Muscle of leg (tissue), 11 donors: ENCODE data around the gene AAK1. TPM values are rescaled to one million over a fixed set of nuclear protein-coding genes. Genes with fewer than 3 reads are reported as not detected.
"Not testable (repeated sequence)": the region's sequence is repeated elsewhere in the genome, so short reads cannot be mapped to it uniquely, and the experiment has no call there.

Experiments
- DNase-seq: peaks from one replicate; pipeline ENCODE4 v3.0.0; 2013
- H3K27ac ChIP-seq: one replicate; pipeline ENCODE4 v1.5.1; 2013; ENCODE audit warnings: mild to moderate bottlenecking, low read length, control low read depth
- H3K27me3 ChIP-seq: one replicate; pipeline ENCODE4 v1.6.1; 2013; ENCODE audit warnings: low read length; ENCODE audit not compliant: control insufficient read depth, insufficient read depth
- H3K36me3 ChIP-seq: one replicate; pipeline ENCODE4 v1.6.1; 2013; ENCODE audit warnings: low read length; ENCODE audit not compliant: control insufficient read depth, insufficient read depth
- H3K4me1 ChIP-seq: one replicate; pipeline ENCODE4 v1.6.1; 2013; ENCODE audit warnings: low read length; ENCODE audit not compliant: control insufficient read depth, insufficient read depth
- H3K4me3 ChIP-seq: one replicate; pipeline ENCODE4 v1.5.1; 2013; ENCODE audit warnings: low read length, control low read depth
- H3K9me3 ChIP-seq: replicated peaks from 2 replicates; pipeline ENCODE4 v1.6.1; 2013; ENCODE audit warnings: low read depth, low read length; ENCODE audit not compliant: control insufficient read depth
- WGBS: methylation state at CpG from one replicate; pipeline ENCODE4 v1.1.5; 2013; ENCODE audit warnings: missing lambda C conversion rate; ENCODE audit not compliant: insufficient coverage; 5-methylcytosine and 5-hydroxymethylcytosine counted together
- polyA plus RNA-seq, 8 donors: library from polyadenylated mRNA; unstranded; fragments of 120-200 nt; gene quantifications; one replicate each; pipeline versions ENCODE4 v1.2.1 to v1.2.3, GENCODE V29; 2013; ENCODE audit warnings: inconsistent platforms in 1 of 8, low replicate concordance in 1 of 8; ENCODE audit not compliant: insufficient read length in 8 of 8, insufficient read depth in 1 of 8
- total RNA-seq: library from RNA; stranded (reverse); fragments of 120-200 nt; gene quantifications from one replicate; pipeline ENCODE4 v1.2.4, GENCODE V29; 2013

Gene AAK1
- total and polyA plus RNA-seq, 9 donors, result 9.3 to 20.6 (median 14.4) TPM

GRCh38 chr2:69619725-69620124, 23.8 kb downstream of the AAK1 start:
- Histone ChIP-seq H3K4me1 (peaks cover 10% of the 10 kb centered on the region), H3K9me3 (no peaks in the 10 kb centered on the region), H3K4me3 (no peak overlapping the region), H3K27me3 (no peaks in the 10 kb centered on the region), H3K36me3 (no peaks in the 10 kb centered on the region), H3K27ac (no peak overlapping the region)
- peak; percentile 33 for DNase-seq
- 30% methylated on average over 3 of the region's 3 CpGs for WGBS

- peak; percentile 56 for DNase-seq
- Histone ChIP-seq H3K4me3 (no peak overlapping the region), H3K9me3 (no peaks in the 10 kb centered on the region), H3K4me1 (peaks cover 10% of the 10 kb centered on the region), H3K36me3 (no peaks in the 10 kb centered on the region), H3K27ac (no peak overlapping the region), H3K27me3 (no peaks in the 10 kb centered on the region)
- WGBS, result 72% methylated on average over 5 of the region's 5 CpGs
Measured at GRCh38 chr2:69618362-69618761, 25.2 kb downstream of the AAK1 start.

GRCh38 chr2:69617744-69618143, 25.8 kb downstream of the AAK1 start:
- H3K36me3 ChIP-seq, result no peaks in the 10 kb centered on the region
- DNase-seq, result no peak
- H3K27ac ChIP-seq, result no peak overlapping the region
- H3K9me3 ChIP-seq, result no peaks in the 10 kb centered on the region
- peaks cover 10% of the 10 kb centered on the region for H3K4me1 ChIP-seq
- no peaks in the 10 kb centered on the region for H3K27me3 ChIP-seq
- H3K4me3 ChIP-seq, result no peak overlapping the region
- WGBS, result no CpG with 5 or more reads among the region's 1 CpG

GRCh38 chr2:69616755-69617154, 26.8 kb downstream of the AAK1 start:
- Histone ChIP-seq H3K27ac (no peak overlapping the region), H3K27me3 (no peaks in the 10 kb centered on the region), H3K9me3 (no peaks in the 10 kb centered on the region), H3K4me3 (no peak overlapping the region), H3K4me1 (peaks cover 10% of the 10 kb centered on the region), H3K36me3 (no peaks in the 10 kb centered on the region)
- WGBS, result 20% methylated on average over 1 of the region's 1 CpG
- DNase-seq, result no peak

- no peaks in the 10 kb centered on the region for H3K27me3 ChIP-seq
- no peak overlapping the region for H3K4me3 ChIP-seq
- no peak overlapping the region for H3K27ac ChIP-seq
- 84% methylated on average over 3 of the region's 4 CpGs for WGBS
- H3K4me1 ChIP-seq, result peaks cover 10% of the 10 kb centered on the region
- no peaks in the 10 kb centered on the region for H3K9me3 ChIP-seq
- DNase-seq, result no peak
- H3K36me3 ChIP-seq, result no peaks in the 10 kb centered on the region
Measured at GRCh38 chr2:69615969-69616368, 27.6 kb downstream of the AAK1 start.

- Histone ChIP-seq H3K4me3 (no peak overlapping the region), H3K27ac (no peak overlapping the region), H3K4me1 (peaks cover 10% of the 10 kb centered on the region), H3K36me3 (no peaks in the 10 kb centered on the region), H3K27me3 (no peaks in the 10 kb centered on the region), H3K9me3 (no peaks in the 10 kb centered on the region)
- no peak for DNase-seq
- no CpG with 5 or more reads among the region's 7 CpGs for WGBS
Measured at GRCh38 chr2:69615078-69615625, 28.4 kb downstream of the AAK1 start.

GRCh38 chr2:69612707-69613106, 30.8 kb downstream of the AAK1 start:
- no peak overlapping the region for H3K27ac ChIP-seq
- H3K36me3 ChIP-seq, result no peaks in the 10 kb centered on the region
- H3K4me3 ChIP-seq, result no peak overlapping the region
- H3K27me3 ChIP-seq, result no peaks in the 10 kb centered on the region
- DNase-seq, result no peak
- H3K9me3 ChIP-seq, result no peaks in the 10 kb centered on the region
- H3K4me1 ChIP-seq, result no peaks in the 10 kb centered on the region

- Histone ChIP-seq H3K9me3 (no peaks in the 10 kb centered on the region), H3K36me3 (no peaks in the 10 kb centered on the region), H3K4me3 (no peak overlapping the region), H3K4me1 (no peaks in the 10 kb centered on the region), H3K27me3 (no peaks in the 10 kb centered on the region), H3K27ac (no peak overlapping the region)
- WGBS, result no CpG with 5 or more reads among the region's 3 CpGs
- no peak for DNase-seq
Measured at GRCh38 chr2:69612200-69612599, 31.3 kb downstream of the AAK1 start.

- Histone ChIP-seq H3K27me3 (no peaks in the 10 kb centered on the region), H3K4me1 (peaks cover 5% of the 10 kb centered on the region)
- 100% methylated on average over 1 of the region's 2 CpGs for WGBS
Measured at GRCh38 chr2:69608109-69608508, 35.4 kb downstream of the AAK1 start.

GRCh38 chr2:69606771-69607170, 36.8 kb downstream of the AAK1 start:
- not testable (repeated sequence) for H3K4me1 ChIP-seq

More at GRCh38 chr2:69608109-69608508, 35.4 kb downstream of the AAK1 start:
- Histone ChIP-seq H3K9me3 (no peaks in the 10 kb centered on the region), H3K27ac (no peak overlapping the region), H3K4me3 (no peak overlapping the region), H3K36me3 (no peaks in the 10 kb centered on the region)
- no peak for DNase-seq

GRCh38 chr2:69605284-69605683, 38.3 kb downstream of the AAK1 start:
- Histone ChIP-seq H3K27ac (no peak overlapping the region), H3K9me3 (no peaks in the 10 kb centered on the region), H3K4me3 (no peak overlapping the region), H3K27me3 (no peaks in the 10 kb centered on the region), H3K36me3 (no peaks in the 10 kb centered on the region), H3K4me1 (peaks cover 5% of the 10 kb centered on the region)
- no CpG with 5 or more reads among the region's 4 CpGs for WGBS
- DNase-seq, result no peak

More at GRCh38 chr2:69606771-69607170, 36.8 kb downstream of the AAK1 start:
- not testable (repeated sequence) for H3K27me3 ChIP-seq, H3K4me3 ChIP-seq, DNase-seq, H3K36me3 ChIP-seq, H3K9me3 ChIP-seq, H3K27ac ChIP-seq
- WGBS, result 100% methylated on average over 1 of the region's 7 CpGs
